Measurements from ENCODE around the gene TNFRSF8.

DNA sequence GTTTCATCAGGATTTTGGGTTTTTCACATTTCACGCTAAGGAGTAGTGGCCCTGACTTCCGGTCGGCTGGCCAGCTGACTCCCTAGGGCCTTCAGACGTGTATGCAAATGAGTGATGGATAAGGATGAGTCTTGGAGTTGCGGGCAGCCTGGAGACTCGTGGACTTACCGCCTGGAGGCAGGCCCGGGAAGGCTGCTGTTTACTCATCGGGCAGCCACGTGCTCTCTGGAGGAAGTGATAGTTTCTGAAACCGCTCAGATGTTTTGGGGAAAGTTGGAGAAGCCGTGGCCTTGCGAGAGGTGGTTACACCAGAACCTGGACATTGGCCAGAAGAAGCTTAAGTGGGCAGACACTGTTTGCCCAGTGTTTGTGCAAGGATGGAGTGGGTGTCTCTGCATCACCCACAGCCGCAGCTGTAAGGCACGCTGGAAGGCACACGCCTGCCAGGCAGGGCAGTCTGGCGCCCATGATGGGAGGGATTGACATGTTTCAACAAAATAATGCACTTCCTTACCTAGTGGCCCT, 80.6 kb downstream of the TNFRSF8 start:
- TF ChIP-seq, protein P1, sequence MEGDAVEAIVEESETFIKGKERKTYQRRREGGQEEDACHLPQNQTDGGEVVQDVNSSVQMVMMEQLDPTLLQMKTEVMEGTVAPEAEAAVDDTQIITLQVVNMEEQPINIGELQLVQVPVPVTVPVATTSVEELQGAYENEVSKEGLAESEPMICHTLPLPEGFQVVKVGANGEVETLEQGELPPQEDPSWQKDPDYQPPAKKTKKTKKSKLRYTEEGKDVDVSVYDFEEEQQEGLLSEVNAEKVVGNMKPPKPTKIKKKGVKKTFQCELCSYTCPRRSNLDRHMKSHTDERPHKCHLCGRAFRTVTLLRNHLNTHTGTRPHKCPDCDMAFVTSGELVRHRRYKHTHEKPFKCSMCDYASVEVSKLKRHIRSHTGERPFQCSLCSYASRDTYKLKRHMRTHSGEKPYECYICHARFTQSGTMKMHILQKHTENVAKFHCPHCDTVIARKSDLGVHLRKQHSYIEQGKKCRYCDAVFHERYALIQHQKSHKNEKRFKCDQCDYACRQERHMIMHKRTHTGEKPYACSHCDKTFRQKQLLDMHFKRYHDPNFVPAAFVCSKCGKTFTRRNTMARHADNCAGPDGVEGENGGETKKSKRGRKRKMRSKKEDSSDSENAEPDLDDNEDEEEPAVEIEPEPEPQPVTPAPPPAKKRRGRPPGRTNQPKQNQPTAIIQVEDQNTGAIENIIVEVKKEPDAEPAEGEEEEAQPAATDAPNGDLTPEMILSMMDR (IDR thresholded peaks at IDR 0.05): no peak
- TF ChIP-seq POLR2AphosphoS5 (IDR thresholded peaks at IDR 0.05): peak; percentile 45
- no peak for TF ChIP-seq POLR2A (IDR thresholded peaks at IDR 0.05)
